Urothelium cell line (cell line): ENCODE results near the gene MIA3.
A peak's percentile ranks its signal among the peaks of the same experiment; 100 is the strongest.
"Not testable (repeated sequence)": the region's sequence is repeated elsewhere in the genome, so short reads cannot be mapped to it uniquely, and the experiment has no call there.

ENCODE experiments used
- DNase-seq: peaks from one replicate; pipeline ENCODE4 v3.0.0; 2011; ENCODE audit warnings: low spot score, mixed read lengths
- FAIRE-seq: peaks from 2 replicates; lab custom pipeline; 2011; peaks lifted over from hg19 to GRCh38; lab: Jason Lieb, UNC

Gene MIA3

DNA sequence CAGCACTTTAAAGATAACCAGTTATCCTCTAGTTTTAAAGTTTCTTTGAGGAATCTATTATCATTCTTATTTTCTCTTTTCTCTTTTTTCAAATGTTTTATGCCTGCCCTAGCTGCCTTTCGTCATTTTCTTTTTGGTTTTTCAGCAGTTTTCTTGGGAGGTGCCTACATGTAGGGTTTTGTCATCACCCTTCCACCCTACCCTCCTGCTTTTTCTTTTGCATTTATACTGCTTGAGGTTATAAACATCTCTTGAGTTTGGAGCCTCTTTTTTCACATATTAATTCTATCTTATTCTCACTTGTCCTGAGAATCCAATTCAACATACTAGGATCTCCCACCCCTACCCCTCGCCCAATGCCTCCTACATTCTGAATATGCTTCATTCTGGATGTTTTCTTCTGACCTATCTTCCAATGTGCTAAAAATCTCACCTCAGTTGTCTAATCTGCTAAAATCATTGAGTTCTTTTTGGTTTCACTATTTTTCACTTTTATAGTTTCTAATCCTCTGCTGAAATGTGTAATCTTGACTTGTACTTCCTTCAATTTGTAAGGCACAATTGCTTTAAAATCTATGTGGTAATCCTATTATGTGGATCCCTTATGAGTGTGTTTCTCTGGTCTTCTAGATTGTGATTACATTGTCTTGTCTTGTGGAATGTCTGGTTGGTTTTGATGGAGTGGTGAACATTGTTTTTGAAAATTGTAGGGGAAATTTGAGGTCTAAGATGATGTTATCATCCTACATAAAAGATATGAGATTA, 38.7 kb downstream of the MIA3 start:
- no peak for FAIRE-seq

DNA sequence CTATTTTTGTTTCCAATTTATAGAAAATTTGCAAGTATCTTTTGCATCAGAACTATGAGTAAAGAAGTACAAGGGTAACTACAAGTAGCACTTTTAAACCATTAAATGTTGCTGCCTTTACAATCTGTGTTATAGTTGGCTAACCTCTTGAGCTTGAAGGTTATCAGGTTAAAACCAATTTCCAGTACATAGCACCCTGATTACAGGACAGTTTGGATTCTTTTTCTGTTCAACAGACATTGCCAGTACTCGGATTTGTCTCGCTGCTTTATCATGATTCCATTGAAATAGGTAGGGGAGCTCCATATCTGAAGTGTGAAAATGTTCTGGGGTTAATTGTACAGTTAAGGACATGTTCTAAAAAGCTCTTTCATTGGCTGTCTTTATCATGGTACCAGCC, 40.0 kb downstream of the MIA3 start:
- FAIRE-seq: no peak
- no peak for DNase-seq

More for the DNA sequence above, 38.7 kb downstream of the MIA3 start:
- no peak for DNase-seq

DNA sequence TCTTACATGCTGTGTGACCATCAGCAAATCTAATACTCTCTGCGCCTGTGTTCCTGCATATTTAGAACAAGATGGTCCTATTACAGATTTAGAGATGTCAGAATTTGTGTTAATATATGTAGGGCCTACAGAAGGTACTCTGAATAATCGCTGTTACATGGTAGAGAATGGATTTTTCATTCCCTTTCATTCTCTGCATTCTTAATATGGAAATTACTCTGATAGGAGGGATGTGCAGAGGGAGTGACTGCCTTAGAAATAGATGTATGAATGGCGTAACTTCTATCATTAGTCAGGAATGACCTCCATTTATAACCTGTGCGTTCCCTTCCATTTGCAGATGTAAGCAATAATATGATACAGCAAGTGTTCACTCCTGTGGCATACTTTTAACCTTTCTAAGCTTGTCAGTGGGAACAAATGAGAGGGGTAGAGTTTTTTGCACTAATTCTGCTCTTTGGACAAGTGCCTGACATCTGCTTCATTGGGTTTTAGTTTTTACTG, 45.6 kb downstream of the MIA3 start:
- FAIRE-seq (no peak), DNase-seq (no peak)

DNA sequence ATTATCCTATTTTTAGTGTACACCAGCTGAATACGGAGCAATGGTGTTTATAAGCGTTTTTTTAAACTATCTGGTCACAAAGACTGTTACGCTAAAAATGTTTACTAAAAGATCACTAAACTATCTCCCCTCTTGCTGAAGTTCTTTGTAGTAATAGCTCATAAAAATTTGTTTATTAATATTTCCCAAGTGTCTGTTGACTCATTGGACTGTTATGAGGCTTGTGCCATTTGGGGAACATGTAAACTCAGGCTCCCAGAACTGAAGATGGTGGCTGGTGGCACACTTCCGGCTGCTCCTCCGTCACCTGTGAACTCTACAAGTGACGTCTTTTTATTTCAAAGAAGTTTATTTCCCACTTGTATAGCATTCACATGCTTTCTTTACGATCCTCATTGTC, 48.1 kb downstream of the MIA3 start:
- FAIRE-seq (no peak), DNase-seq (no peak)

DNA sequence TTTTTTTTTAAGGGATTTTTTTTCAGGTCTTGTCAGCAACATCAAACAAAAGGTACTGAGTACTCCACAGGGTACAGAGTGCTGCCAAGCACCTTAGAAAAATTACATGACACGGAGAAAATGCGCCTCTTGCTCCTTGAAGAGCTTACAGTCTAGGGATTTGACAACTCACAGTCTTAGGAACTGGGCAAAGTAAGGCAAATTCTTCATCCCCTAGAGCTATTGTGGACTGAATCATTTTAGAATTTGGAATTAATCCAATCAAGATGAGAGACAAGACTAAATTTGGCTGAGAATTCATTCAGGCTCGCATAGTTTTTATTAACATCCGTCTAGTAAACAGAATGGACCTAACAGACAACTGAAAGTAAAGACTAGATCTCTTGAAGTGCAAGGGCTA, 50.3 kb downstream of the MIA3 start:
- FAIRE-seq, DNase-seq: not testable (repeated sequence)

DNA sequence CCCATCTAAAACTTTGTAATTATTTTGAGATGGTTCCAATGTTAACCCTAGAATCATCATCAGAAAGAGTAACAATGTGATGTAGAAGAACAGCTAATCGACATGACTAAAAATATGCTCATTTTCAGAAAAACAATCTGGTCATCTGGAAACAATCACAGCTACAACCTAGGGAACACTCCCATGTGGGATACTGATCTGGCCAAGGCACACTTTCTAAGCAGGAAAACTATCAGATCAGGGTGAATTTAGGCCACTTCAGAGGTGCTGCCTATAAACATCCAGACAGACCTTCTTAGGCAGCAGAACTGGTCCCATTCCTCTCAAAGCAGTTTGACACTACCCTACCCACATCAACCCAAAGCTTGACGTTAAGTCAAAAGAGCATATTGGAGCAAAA, 51.2 kb downstream of the MIA3 start:
- DNase-seq, FAIRE-seq: not testable (repeated sequence)

DNA sequence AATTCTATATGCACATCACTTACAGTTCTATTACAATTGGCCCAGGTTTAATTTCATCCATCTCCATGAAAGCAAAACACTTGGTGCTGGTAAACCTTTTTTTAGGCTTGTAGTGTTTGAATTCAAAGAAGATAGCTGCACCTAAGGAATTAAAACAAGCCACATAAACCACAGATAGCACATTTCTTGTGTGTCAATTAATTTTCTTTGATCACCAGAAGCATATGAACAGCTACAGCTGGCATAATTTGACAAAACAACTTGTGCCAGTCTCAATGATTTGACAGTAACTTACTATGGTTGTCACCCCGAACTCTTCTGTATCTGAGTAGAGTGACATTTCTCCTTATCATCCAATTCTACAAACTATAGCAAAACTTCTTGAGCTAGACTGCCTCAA, 52.2 kb downstream of the MIA3 start:
- DNase-seq: no peak
- FAIRE-seq: no peak

DNA sequence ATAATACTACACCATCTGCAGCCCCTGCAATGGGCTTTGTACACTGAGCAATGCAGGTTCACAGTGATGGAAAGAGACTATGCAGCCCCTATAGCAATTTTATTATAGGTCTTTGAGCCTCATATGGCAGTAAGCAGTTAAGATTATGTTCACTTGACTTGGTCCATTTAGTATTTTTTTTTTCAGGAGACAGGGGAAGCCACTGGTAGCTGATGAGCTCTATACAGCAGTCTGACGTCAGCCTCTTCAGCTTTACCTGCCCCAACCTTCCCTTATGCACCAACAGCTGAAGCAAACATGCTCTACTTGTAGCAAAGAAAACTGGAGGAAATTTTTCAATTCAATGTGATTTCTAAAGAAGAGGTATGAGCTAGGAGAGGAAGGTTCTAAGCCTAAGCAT, 62.2 kb downstream of the MIA3 start:
- FAIRE-seq: no peak
- DNase-seq: no peak

DNA sequence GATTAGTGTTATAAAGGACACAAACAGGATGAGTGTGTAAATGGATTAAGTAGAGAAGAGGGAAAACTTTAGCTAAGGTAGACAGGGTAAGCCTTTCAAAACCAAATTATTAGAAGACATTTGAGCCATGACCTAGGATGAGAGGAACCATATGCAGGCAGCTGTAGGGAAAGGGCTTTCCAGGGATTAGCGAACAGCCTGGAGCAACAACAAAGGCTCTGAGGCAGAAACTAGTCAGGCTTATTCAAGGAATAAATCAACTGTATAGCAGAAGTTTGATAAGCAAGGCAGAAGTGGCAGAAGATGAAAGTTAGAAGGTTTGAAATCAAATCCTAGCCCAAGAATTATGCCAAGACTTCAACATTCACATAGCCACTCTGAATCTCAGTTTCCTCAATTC, 73.1 kb downstream of the MIA3 start:
- DNase-seq (no peak), FAIRE-seq (no peak)

DNA sequence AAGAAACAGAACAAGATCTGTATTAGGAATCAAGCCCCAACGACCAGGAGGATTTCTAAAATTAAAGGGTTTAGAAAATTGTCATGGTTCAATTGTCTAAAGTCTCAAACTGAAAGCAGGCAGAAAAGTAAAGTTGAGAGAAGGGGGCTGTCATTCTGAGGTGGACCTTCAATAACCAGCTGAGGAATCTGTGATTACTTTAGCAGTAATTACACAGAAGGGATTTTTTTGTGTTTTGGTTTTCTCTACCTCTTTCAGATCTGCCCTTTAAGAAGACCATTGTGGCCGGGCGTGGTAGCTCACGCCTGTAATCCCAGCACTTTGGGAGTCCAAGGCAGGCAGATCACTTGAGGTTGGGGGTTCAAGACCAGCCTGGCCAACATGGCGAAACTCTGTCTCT, 77.0 kb downstream of the MIA3 start:
- no peak for FAIRE-seq
- DNase-seq: no peak

DNA sequence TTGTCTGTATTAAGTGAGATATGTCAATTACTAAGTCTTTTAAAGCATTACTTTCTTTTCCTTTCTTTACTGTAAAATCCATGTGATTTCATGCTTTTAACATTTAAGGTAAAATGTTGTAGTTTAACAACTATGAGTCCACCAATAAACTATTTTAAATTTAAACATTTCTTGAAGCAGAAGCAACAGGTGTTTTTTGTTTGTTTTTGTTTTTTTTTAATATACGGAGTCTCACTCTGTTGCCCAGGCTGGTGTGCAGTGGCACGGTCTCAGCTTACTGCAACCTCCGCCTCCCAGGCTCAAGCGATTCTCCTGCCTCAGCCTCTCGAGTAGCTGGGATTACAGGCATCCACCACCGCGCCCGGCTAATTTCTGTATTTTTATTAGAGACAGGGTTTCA, 78.8 kb downstream of the MIA3 start:
- no peak for DNase-seq
- no peak for FAIRE-seq

DNA sequence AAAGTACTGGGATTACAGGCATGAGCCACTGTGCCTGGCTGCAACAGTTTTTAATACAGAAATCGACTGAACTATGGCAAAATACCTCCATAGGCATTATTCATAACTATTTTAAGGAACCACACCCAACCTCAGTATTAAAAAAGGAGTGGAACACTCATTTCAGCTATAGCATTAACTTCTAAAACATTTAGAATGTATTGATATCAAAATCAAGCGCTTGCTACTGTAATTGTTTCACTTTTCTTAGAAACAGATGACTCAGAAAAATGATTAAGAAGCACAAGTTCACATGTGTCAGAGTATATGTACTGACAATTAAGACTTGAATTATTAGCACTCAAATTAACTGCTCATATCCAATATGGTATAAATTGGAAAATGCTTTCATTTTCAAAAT, 79.3 kb downstream of the MIA3 start:
- DNase-seq: no peak
- FAIRE-seq: no peak

DNA sequence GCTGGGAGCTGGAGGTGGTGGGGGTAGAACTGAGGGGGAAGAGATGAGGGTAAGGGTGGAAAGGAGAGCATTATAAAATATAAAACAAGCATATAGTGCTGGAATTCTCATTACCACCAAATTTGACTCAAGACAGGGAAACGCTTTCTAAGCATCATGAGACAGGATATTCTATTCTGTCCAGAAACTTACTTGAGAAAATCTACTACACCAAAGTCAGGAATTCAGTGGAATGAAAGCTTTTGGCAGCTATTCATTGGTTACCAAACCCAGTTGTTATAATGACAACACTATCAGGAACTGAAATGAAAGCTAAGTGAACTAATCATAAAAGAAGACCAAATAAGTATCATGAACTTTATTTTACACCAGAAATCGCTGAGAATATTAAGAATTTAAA, 79.9 kb downstream of the MIA3 start:
- FAIRE-seq: no peak
- no peak for DNase-seq

DNA sequence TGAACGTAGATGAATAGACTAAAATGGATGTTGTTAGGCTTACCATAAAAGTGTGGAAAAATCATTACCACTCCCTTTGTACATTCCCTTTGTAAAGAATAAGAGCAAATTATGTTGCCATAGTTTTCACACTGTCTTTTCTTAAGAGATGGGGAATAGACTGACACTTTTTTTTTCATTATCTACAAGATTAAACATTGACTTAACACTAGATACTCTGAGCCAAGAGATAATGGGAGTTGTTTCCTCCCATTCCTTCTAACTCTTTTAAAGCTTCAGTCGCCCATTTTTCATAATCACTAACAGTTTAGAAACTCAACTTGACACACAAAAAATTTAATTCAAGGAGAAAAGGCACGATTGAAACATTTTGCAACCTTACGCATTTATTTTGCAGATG, 84.3 kb downstream of the MIA3 start:
- no peak for FAIRE-seq
- no peak for DNase-seq

DNA sequence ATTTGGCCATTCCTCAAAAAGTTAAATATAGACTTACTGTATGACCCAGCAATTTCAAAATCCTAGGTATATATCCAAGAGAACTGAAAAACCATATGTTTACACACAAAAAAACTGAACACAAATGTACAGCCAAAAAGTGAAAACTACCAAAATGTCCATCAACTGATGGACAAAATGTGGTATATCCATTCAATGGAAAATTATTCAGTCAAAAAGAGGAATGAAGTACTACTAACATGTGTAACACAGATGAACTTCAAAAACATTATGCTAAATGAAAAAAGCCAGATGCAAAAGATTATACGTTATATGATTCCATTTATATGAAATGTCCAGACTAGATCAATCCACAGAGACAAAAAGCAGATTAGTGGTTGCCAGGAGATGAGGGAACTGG, 86.4 kb downstream of the MIA3 start:
- no peak for FAIRE-seq

DNA sequence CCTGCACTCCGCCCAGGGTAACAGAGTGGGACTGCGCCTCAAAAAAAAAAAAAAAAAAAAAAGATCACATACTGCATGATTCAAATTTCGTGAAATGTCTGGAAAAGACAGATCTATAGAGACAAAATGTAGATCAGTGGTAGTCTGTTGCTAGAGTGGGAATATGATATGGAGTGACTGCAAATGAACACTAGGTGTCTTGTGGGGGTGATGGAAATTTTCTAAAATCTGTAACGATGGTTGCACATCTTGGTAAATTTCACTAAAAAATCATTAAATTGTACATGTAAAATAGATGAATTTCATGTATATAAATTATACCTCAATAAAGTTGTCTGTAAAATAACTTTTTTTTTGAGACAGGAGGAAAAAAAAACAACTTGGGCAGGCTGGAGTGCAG, 88.9 kb downstream of the MIA3 start:
- DNase-seq (no peak), FAIRE-seq (no peak)

More for the DNA sequence above, 86.4 kb downstream of the MIA3 start:
- DNase-seq: no peak

DNA sequence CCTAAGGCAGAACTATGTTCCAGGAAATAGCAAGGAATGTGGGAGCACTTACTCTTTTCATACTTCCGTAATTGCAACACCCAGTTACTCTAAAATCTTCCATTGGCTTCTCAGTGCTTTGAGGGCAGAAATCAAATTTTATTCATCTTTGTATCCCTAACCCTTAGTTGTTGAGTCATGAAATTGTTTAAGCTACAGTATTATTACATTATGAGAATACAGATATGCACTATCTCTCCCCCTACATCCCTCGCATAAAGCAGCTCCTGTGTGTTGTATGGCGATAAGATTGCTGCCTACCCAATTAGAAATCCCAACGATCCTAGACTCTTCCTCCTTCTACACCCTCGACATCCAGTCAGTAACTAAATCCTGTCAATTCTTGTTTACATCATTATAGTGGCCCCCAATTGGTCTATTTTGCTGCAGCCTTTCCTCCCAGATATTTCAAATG, 91.8 kb downstream of the MIA3 start:
- DNase-seq (no peak), FAIRE-seq (no peak)

DNA sequence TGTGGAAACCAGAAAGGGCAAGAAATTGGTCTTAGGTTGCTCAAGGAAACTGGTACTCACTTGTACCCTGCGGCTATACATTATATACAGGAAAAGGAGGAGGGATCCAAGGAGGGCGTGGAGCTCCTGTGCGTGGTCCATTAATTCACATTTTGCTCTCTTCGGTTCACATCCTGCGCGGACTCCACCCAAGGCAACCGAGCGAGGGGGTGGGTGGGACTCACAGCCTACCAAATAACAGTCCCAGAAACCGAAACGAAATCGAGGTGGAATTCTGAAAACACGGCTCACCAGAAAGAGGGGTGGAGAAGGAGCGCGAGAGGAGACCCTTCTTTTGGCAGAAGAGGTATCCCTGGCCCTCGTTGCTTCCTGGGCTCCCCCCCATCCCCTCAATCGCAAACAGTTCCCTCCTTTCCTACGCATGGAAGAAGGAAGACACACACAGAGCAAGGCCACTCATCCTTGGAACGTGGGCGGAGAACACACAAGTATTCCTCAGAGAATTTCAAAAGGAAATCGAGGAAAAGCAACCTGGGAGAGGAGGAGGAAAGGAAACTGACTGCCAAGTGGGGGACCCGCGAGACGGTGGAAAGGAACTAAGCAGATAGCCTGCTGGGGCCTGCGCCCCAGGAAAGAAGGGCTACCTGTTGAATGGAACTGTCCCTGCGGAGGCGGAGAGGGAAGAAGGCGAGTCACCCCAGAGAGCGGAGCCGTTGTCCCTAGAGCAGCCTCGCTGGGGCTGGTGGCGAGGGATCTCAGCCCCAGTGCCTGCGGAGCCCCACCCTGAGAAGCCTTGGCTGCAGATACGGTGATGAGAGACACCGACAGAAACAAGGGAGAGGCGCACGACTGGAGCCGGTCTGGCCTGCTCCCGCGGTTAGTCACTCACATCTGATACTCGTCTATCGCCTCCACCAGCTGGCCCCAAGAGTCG, 93.7 kb downstream of the MIA3 start:
- no peak for FAIRE-seq

DNA sequence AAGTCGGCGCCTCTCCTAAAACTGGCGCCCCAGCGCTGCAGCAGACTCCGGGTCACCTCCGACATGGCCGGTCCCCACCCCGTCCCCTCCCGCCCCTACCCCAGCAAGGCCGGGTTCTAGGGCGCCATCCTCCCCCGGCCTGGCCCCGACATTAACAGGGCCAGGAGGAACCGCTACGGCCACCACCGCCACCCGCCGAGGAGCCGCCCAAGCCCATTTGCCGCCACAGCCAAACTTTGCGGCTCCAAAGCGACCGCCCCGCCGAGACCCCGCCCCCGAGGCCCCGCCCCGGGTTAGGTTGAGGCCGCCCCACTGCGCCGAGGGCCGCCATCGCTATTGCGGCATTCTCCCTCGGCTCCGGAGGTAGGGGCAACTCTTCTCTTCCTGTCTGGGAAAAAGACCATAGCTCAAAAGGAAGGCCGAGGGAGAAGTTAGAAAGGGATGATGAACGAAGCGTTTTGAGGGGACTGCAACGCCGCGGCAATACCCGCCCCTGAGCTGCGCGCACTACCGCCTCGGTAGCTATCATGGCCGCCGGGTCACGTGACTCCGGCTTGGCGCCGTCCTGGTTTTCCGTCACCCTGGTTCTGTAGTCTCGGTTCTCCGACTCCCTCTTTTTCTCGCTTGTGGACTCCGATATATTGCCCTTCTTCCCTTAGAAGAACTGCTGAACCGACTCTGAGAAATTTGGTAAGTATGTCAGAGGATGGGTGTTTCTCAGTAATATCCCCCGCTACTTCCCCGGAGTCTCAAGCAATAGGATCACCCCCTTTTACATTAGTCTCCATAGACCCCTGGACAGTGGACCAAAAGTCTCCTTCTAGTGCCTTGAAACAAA, 94.6 kb downstream of the MIA3 start, which contains the start of the genes AIDA and BROX:
Gene AIDA, minus strand, starts transcription at position 239 of the 838 bp plus-strand sequence. Its CDS starts 174 bp downstream, at position 65.
Gene BROX, plus strand, starts transcription at position 312 of the 838 bp plus-strand sequence. CDS start 3,136 bp downstream, outside the sequence.
- DNase-seq: peak; percentile 93
- peak; percentile 50 for FAIRE-seq

More for the DNA sequence above, 93.7 kb downstream of the MIA3 start:
- DNase-seq: peak; percentile 43
